ENCODE measurements around the gene BCL2L14.

BCL2L14 gene

GRCh38 chr12:12070674-12071656 is at the start of gene BCL2L14:
BCL2L14 (plus strand) TSS chr12:12070939; CDS start chr12:12079306, 8,367 bp downstream.
- DNase-seq (no peak), ATAC-seq (peak; percentile 47)

- ATAC-seq (no peak), DNase-seq (no peak)
Measured at GRCh38 chr12:12022306-12022936, 48.3 kb upstream of the BCL2L14 start.

GRCh38 chr12:12023456-12023855 is 47.3 kb upstream of the BCL2L14 start:
- ATAC-seq (no peak), DNase-seq (no peak)

- DNase-seq (peak; percentile 30), ATAC-seq (peak; percentile 31)
Measured at GRCh38 chr12:12024911-12025682, 45.6 kb upstream of the BCL2L14 start.

GRCh38 chr12:12025799-12026386 is 44.8 kb upstream of the BCL2L14 start:
- no peak for ATAC-seq
- no peak for DNase-seq

- no peak for ATAC-seq
Measured at GRCh38 chr12:12028668-12029402, 41.9 kb upstream of the BCL2L14 start.

GRCh38 chr12:12029653-12030052 is 41.1 kb upstream of the BCL2L14 start:
- ATAC-seq (no peak), DNase-seq (no peak)

More at GRCh38 chr12:12028668-12029402, 41.9 kb upstream of the BCL2L14 start:
- DNase-seq = no peak

GRCh38 chr12:12032260-12032791 is 38.4 kb upstream of the BCL2L14 start:
- ATAC-seq (no peak), DNase-seq (peak; percentile 19)

GRCh38 chr12:12032851-12033797 is 37.6 kb upstream of the BCL2L14 start:
- DNase-seq (peak; percentile 77), ATAC-seq (peak; percentile 58)

- DNase-seq (no peak), ATAC-seq (no peak)
Measured at GRCh38 chr12:12033824-12034223, 36.9 kb upstream of the BCL2L14 start.

- DNase-seq (no peak), ATAC-seq (no peak)
Measured at GRCh38 chr12:12034344-12034743, 36.4 kb upstream of the BCL2L14 start.

GRCh38 chr12:12035229-12035628 is 35.5 kb upstream of the BCL2L14 start:
- DNase-seq (no peak), ATAC-seq (no peak)

GRCh38 chr12:12036901-12037300 is 33.8 kb upstream of the BCL2L14 start:
- ATAC-seq = no peak
- DNase-seq = no peak

- no peak for DNase-seq
- no peak for ATAC-seq
Measured at GRCh38 chr12:12039897-12040296, 30.8 kb upstream of the BCL2L14 start.

GRCh38 chr12:12046401-12046800 is 24.3 kb upstream of the BCL2L14 start:
- ATAC-seq (no peak), DNase-seq (no peak)

- no peak for ATAC-seq
- no peak for DNase-seq
Measured at GRCh38 chr12:12047682-12048081, 23.1 kb upstream of the BCL2L14 start.

- DNase-seq = no peak
- ATAC-seq = no peak
Measured at GRCh38 chr12:12048266-12048665, 22.5 kb upstream of the BCL2L14 start.

- DNase-seq (no peak), ATAC-seq (no peak)
Measured at GRCh38 chr12:12048714-12049113, 22.0 kb upstream of the BCL2L14 start.

- ATAC-seq (no peak), DNase-seq (no peak)
Measured at GRCh38 chr12:12051668-12052067, 19.1 kb upstream of the BCL2L14 start.

GRCh38 chr12:12054993-12055392 is 15.7 kb upstream of the BCL2L14 start:
- DNase-seq = no peak
- no peak for ATAC-seq
